HG03064 (cell line): Measurements from ENCODE around the gene CIAO2A.
"Not testable (repeated sequence)": the region's sequence is repeated elsewhere in the genome, so short reads cannot be mapped to it uniquely, and the experiment has no call there.

ENCODE experiments used
- ATAC-seq: cut with Tn5 transposase; IDR thresholded peaks from one replicate; pipeline ENCODE4 v1.9.1; 2021; ENCODE audit warnings: low read depth; ENCODE audit not compliant: unreplicated experiment

CIAO2A gene

DNA sequence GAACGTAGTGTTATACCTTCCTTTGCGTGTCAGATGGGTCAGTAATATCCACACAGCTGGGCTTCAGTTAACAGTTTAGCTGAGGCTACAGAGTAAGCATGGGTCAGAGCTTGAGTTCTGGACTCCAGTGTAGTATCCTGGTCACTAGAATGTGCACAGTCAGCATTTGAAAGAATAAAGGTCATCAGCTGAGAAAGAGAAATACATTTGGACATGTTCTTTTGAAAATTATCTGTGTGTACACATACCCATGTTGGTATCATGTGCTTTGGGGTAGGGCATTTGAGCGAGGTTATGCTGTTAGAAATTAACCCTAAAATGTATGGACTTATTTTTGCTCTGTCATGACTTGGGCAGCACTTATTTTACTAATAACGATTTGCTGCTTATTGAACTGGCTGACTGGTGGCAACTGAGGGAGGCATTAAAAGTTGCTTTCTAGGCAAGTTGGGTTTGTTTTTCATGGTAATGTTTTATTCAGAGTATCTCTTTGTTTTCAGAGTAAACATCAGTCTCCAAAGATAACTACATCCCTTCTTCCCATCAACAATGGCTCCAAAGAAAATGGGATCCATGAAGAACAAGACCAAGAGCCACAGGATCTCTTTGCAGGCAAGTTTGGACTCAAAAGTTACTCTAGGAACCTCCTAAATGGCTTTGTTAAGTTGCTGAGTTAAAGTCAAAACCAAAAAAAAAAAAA is 18.6 kb upstream of the CIAO2A start:
- ATAC-seq: no peak

DNA sequence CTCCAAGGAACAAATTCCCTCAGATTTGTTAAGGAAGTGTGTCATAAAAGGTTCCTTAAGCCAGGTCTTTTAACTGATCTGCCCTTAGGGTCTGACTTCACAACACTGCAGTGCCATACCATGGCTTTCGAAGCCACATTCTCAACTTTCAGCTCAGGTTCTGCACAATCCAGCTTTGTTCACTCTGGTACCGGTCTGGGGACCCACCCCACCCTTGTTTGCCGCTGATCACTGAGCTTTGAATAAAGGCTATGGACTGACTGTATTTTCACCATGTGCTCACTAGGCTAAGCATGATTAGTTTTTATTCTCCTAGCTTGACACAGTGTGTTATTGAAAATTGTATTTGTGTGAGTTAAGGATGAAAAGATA is 18.0 kb upstream of the CIAO2A start:
- ATAC-seq: no peak

GRCh38 chr15:64110950-64111678 is 17.5 kb upstream of the CIAO2A start:
- no peak for ATAC-seq

DNA sequence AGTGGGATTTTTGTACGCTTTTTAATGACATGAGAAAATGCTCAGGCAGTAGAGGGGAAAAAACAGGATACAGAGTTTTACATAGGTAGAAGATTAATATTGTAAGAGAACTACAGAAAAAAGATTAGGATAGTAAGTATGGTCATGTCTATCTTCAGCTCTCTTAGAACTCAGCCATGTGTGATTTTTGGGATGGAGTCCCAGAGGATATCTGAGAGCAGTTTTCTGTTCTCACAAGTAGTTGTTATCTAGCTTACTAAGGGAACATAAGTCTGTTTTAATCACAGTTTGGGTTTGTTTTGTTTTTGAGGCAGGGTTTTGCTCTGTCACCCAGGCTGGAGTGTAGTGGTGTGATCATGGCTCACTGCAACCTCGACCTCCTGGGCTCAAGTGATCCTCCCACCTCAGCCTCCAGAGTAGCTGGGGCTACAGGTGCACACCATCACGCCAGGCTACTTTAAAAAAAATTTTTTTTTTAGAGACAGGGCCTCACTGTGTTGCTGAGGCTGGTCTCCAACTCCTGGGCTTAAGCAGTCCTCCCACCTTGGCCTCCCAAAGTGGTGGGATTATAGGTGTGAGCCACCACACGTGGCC is 16.6 kb upstream of the CIAO2A start:
- not testable (repeated sequence) for ATAC-seq

DNA sequence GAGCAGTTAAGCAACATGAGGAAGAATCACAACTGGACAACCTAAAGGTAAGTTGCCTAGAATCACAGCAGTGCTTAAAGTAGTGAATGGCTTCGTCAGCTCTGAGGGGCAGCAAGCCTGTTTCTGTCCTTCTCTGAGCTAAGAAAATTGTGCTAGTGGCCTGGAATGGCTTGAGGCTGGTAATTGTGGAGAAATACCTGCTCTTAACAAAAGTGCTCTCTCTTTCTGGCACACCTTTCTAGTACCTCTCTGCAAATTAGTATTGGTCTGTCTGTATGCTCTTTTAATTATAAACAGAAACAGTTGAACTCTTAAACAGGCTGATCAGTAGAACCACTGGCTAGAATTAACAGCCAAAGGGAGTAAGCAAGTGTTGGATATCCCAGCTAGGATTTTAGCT is 13.7 kb upstream of the CIAO2A start:
- no peak for ATAC-seq

DNA sequence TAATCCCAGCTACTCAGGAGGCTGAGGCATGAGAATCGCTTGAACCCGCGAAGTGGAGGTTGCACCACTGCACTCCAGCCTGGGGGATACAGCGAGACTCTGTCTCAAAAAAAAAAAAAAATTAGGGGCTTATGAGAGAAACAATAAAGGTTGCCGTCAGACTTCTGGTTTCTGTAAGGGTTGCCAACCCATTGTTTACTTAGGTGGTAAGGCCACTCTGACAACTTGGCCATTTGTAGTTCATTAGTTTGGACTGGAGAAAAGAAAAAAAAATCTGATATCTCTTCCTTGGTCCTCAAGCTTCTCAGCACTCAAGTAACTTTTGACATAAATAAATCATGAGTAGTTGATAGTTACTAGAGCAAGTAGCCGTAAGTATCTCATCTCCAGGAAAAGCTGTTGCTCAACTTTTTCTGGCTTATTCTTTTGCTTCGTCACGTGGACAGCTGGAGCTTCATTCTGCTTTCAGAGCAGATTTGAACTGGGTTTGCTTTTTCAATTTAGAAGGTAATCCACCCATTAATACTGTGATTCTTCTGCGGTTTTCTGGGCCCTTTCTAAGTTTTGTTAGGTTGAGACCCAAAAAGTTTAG is 11.6 kb upstream of the CIAO2A start:
- no peak for ATAC-seq

GRCh38 chr15:64102497-64102896 is 8.9 kb upstream of the CIAO2A start:
- ATAC-seq: no peak

DNA sequence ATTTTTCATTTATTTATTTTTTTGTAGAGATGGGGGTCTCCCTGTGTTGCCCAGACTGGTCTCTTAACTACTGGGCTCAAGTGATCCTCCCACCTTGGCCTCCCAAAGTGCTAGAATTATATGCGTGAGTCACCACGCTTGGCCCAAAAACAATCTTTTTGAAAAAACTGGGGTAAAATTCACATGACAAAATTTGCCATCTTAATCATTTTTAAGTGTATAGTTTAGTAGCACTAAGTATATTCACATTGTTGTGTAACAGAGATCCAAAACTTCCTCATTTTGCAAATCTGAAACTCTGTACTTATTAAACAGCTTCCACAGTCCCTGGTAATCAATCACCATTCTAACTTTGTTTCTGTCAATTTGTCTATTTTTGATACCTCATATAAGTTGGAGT is 7.3 kb upstream of the CIAO2A start:
- ATAC-seq: no peak

DNA sequence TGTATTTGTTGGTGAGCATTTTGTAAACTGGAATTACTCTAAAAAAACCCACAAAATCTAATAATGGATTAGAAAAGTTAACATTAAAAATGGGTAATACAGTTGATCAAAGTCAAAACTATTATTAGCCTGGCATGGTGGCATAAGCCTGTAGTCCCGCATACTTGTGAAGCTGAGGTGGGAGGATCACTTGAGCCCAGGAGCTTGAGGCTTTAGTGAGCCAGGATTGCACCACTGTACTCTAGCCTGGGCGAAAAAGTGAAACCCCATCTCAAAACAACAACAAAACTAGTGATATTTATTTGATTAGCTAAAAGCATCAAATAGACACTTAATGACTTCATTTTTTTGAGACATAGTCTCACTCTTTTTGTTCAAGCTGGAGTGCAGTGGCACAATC is 5.7 kb upstream of the CIAO2A start:
- no peak for ATAC-seq

DNA sequence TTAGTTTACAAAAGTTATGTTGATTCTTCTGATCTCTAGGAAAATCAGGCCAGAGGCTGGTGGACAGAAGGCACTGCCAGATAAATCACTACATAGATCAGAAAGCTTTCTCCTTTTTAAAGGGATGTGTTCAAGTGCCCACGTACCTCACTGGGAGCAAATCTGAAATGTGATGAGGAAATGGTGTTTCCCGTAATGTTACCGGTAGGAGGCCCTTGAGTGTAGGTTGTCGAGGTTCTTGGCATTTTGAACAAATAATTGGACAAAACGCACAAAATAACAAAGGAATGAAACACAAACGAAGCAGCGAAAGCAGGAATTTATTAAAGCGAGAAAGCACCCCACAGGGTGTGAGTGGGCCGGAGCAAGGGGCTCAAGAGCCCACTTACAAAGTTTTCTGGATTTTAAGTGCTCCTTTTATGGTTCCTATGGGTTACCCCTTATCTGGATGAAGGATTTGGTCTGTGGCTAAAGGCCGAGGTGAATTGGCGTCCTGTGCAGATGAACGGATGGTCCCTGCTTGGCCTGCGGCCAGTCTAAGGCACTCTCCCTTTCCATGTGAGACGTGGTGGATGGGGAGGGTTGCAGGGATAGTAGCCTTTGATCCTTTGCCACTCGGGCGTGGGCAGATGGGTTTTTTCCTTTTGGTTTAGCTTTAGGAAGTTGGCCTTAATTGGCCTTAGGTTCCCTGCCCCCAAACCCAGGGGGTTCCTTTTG is 3.2 kb upstream of the CIAO2A start:
- ATAC-seq: no peak

- ATAC-seq: peak; percentile 34
Observed at GRCh38 chr15:64095795-64096667, 2.4 kb upstream of the CIAO2A start, which contains the start of gene SNX1. SNX1 (plus strand) TSS chr15:64095982; CDS start chr15:64096014, 32 bp downstream.

- ATAC-seq: no peak
Observed at GRCh38 chr15:64095431-64095794, 1.8 kb upstream of the CIAO2A start.

DNA sequence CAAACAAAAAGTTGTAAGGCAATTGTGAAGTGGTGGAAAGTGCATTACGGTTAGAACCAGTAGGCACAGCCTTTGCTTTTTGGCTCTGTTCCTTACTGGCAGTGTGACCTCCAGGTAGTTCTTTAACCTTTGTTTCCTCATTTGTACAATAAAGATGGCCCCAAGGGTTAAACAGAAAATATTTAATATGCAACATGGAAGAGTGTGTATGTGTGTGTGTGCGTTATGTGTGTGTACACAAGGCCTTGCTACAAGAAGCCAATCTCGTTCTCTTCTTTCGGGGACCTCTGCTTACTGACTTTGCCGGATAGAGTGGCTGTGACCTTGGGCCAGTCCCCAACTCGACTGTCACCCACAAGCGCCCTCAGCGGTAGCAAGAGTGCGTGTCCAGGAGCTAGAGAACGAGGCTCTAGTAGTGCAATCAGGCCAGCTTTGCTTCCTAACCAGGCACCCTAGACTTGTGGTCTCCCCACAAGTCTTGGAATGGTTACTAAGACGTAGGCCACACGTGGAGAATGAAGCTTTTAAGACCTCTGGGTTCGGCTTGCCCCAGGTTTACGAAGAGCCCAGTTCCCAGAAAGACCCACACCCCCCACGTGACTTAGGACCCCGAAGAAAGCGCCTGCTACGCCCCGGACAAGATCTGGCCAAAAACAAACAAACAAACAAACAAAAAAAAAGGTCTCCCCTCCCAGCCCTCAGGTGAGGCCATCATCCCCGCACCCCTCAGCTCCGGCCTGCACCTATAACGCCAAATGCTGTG is 593 bp downstream of the CIAO2A start:
- ATAC-seq: no peak

DNA sequence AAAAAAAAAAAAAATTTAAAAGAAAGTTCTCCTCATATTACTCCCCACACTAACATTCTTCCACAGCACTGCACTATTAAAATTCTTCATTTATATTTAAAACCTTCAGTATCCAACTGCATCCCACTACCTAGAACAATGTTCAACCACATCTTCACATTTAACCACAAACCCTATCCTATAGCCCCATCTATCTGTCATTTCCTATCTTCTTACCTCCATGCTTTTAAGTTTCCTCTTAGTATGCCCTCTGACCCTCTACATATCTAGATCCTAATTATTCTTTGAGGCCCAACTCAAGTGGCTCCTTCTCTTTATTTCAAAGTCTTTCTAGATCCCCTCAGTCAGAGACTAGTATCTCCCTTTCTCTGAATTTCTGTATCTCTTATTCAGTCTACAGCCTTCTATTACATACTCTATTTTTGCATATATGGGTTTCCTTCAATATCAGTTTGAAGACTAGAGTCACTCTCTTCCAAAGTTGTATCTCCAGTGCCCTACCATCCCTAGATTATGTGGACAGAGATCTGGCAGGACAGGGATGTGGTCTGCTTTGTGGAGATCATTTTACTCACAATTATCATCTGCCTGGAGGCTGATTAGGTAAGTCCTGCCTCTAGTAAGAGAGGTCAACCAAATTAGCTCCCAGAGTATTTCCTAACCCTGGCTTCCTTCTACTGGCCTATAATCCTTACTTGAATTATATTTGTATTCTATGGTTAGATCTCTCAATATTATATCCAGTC is 1.4 kb downstream of the CIAO2A start:
- ATAC-seq: no peak

DNA sequence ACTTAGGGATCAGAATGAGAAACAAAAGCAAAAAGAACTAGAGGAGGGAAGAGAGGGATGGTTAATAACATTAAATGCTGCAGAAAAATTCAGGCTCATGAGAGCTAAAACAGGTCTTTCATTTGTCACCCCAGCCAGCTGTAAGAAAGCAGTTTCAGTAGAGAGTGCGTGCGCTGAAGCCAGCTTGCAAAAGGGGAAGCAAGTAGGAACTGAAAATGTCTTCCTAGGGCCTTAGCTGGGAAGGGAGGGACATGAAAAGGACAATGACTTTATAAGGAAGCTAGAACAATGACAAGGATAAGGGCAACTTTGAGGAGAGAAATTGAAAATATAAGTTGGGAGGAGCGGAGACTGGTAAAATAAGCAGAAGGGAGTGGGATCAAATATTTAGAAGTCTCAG is 3.1 kb downstream of the CIAO2A start:
- ATAC-seq: no peak

GRCh38 chr15:64089543-64090280 is 3.9 kb downstream of the CIAO2A start:
- no peak for ATAC-seq

DNA sequence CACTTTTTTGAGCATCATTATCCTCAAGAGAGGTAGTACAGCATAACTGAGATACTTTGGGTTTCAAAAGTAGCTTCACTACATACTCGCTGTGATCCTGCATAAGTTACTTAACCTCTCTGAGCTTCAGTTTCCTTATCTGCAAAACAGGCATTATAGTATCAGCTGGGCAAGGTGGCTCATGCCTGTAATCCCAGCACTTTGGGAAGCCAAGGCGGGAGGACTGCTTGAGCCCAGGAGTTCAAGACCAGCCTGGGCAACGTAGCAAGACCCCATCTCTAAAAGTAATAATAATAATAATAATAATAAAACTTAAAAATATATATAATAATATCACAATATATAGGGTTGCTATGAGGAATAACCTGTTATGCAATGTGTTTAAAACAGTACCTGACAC is 10.9 kb downstream of the CIAO2A start:
- no peak for ATAC-seq

GRCh38 chr15:64073496-64073895 is 20.1 kb downstream of the CIAO2A start:
- not testable (repeated sequence) for ATAC-seq
